KMS-11 (cell line): ENCODE results near the gene HSP90AB1.
A peak's percentile ranks its signal among the peaks of the same experiment; 100 is the strongest.

Experiments
- H2AFZ ChIP-seq: fragments of 200-600 bp; sonication (generic); 2 replicates; pipeline ENCODE4 v1.6.1; 2016; ENCODE audit warnings: antibody characterized with exemption, mixed run types, low read depth
- H3K27ac ChIP-seq: fragments of 200-600 bp; sonication (generic); 2 replicates; pipeline ENCODE4 v1.6.1; 2016; ENCODE audit warnings: mild to moderate bottlenecking, mixed run types
- H3K27me3 ChIP-seq: fragments of 200-600 bp; sonication (generic); 2 replicates; pipeline ENCODE4 v1.6.1; 2017; ENCODE audit warnings: mild to moderate bottlenecking, low read depth, mixed run types, moderate library complexity; ENCODE audit not compliant: insufficient read depth
- H3K36me3 ChIP-seq: fragments of 200-600 bp; sonication (generic); 2 replicates; pipeline ENCODE4 v1.6.1; 2017; ENCODE audit warnings: mild to moderate bottlenecking, mixed run types; ENCODE audit not compliant: insufficient read depth
- H3K4me1 ChIP-seq: fragments of 200-600 bp; sonication (generic); 2 replicates; pipeline ENCODE4 v1.6.1; 2016; ENCODE audit warnings: mild to moderate bottlenecking, low read depth, mixed run types; ENCODE audit not compliant: poor library complexity, severe bottlenecking
- H3K4me2 ChIP-seq: fragments of 200-600 bp; sonication (generic); 2 replicates; pipeline ENCODE4 v1.7.0; 2016; ENCODE audit warnings: mild to moderate bottlenecking, mixed run types
- H3K4me3 ChIP-seq: fragments of 200-600 bp; sonication (generic); IDR thresholded peaks from 2 replicates; pipeline ENCODE4 v1.6.1; 2017; ENCODE audit warnings: low read depth, low read length, mixed read lengths; ENCODE audit not compliant: insufficient read depth
- H3K79me2 ChIP-seq: fragments of 200-600 bp; sonication (generic); 2 replicates; pipeline ENCODE4 v1.6.1; 2016; ENCODE audit warnings: low read depth, mixed run types; ENCODE audit not compliant: insufficient read depth
- H3K9ac ChIP-seq: fragments of 200-600 bp; sonication (generic); 2 replicates; pipeline ENCODE4 v1.6.1; 2016; ENCODE audit warnings: mild to moderate bottlenecking, mixed run types
- H4K20me1 ChIP-seq: fragments of 200-600 bp; sonication (generic); 2 replicates; pipeline ENCODE4 v1.6.1; 2016; ENCODE audit warnings: mild to moderate bottlenecking, mixed run types; ENCODE audit not compliant: insufficient read depth
- TF ChIP-seq, protein P1 (sequence below): fragments of 200-600 bp; sonication (generic); conservative IDR thresholded peaks from 2 replicates; pipeline ENCODE4 v1.6.1; 2017; ENCODE audit warnings: low read depth, mild to moderate bottlenecking, antibody characterized with exemption, low read length, moderate library complexity, mixed read lengths

HSP90AB1 gene

GRCh38 chr6:44253307-44254101 lies 6.6 kb downstream of the HSP90AB1 start:
- TF ChIP-seq, protein P1, sequence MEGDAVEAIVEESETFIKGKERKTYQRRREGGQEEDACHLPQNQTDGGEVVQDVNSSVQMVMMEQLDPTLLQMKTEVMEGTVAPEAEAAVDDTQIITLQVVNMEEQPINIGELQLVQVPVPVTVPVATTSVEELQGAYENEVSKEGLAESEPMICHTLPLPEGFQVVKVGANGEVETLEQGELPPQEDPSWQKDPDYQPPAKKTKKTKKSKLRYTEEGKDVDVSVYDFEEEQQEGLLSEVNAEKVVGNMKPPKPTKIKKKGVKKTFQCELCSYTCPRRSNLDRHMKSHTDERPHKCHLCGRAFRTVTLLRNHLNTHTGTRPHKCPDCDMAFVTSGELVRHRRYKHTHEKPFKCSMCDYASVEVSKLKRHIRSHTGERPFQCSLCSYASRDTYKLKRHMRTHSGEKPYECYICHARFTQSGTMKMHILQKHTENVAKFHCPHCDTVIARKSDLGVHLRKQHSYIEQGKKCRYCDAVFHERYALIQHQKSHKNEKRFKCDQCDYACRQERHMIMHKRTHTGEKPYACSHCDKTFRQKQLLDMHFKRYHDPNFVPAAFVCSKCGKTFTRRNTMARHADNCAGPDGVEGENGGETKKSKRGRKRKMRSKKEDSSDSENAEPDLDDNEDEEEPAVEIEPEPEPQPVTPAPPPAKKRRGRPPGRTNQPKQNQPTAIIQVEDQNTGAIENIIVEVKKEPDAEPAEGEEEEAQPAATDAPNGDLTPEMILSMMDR = peak; percentile 77
- peaks cover 53% of the 10 kb centered on the region for H4K20me1 ChIP-seq

DNA sequence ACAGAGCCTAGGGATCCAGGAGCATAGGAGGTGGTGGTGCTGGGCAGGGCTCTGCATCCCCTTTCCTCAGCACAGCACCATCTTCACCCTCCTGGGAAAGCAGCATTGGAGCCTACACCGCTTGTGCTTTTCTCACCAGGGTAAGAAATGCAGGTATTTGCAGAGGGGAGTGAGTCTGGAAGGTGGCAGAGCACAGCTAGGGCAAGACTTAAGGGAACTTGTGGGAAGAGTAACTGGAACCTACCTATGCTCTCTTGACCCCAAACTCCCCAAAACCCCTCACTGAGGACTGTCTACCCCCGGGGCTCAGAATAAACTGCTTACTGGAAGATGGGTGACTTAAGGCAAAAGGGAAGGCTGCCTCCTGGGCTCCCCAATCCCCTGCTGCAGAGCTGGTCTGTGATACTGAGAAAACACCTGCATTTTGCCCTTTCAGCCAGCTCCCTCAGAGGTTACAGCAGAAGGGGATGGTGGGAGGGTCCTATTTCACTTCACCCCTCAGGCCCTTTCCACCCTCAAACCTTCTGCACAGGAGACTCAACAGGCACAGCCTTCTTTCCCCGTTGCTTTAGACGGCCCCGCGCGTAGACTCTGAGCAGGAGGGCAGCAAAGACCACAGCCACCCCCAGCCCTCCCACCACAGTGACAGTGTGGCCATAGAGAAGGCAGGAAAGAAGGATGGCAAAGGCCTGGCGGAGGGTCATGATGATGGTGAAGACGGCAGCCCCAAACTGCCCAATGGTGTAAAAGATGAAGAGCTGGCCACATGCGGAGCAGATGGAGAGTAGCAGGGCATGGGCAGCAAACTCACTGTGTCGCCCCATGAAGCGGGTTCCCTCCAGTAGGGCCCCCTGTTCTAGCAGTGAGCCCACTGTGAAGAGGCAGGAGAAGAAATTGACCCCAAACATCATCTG lies 7.5 kb downstream of the HSP90AB1 start:
- no peak overlapping the region for H2AFZ ChIP-seq
- TF ChIP-seq, protein P1 = no peak
- H3K4me1 ChIP-seq = peaks cover 72% of the 10 kb centered on the region
- H4K20me1 ChIP-seq = peaks cover 44% of the 10 kb centered on the region
- peaks cover 42% of the 10 kb centered on the region for H3K36me3 ChIP-seq
- no peaks in the 10 kb centered on the region for H3K27me3 ChIP-seq
- H3K4me3 ChIP-seq = no peak overlapping the region
- H3K9ac ChIP-seq = no peak overlapping the region
- peaks cover 51% of the 10 kb centered on the region for H3K79me2 ChIP-seq
- H3K27ac ChIP-seq = peak overlapping the region; percentile 66; the same call in 1 of the 2 replicates
- no peak overlapping the region for H3K4me2 ChIP-seq

More at GRCh38 chr6:44253307-44254101, 6.6 kb downstream of the HSP90AB1 start:
- peak overlapping the region; percentile 66; the same call in 1 of the 2 replicates for H3K27ac ChIP-seq
- peak overlapping the region; percentile 4; the same call in 1 of the 2 replicates for H3K4me2 ChIP-seq
- H3K79me2 ChIP-seq = peaks cover 61% of the 10 kb centered on the region
- H2AFZ ChIP-seq = no peak overlapping the region
- H3K27me3 ChIP-seq = no peaks in the 10 kb centered on the region
- H3K4me1 ChIP-seq = peaks cover 80% of the 10 kb centered on the region
- H3K4me3 ChIP-seq = no peak overlapping the region
- no peak overlapping the region for H3K9ac ChIP-seq
- peaks cover 51% of the 10 kb centered on the region for H3K36me3 ChIP-seq

- H3K79me2 ChIP-seq = peaks cover 43% of the 10 kb centered on the region
- peak overlapping the region; percentile 66; the same call in 1 of the 2 replicates for H3K27ac ChIP-seq
- H2AFZ ChIP-seq = no peak overlapping the region
- TF ChIP-seq, protein P1 = no peak
- H3K36me3 ChIP-seq = peaks cover 34% of the 10 kb centered on the region
- H3K4me2 ChIP-seq = peak overlapping the region; percentile 96; the same call in 1 of the 2 replicates
- H3K9ac ChIP-seq = no peak overlapping the region
- H4K20me1 ChIP-seq = peaks cover 36% of the 10 kb centered on the region
- no peaks in the 10 kb centered on the region for H3K27me3 ChIP-seq
- H3K4me3 ChIP-seq = no peak overlapping the region
- peaks cover 70% of the 10 kb centered on the region for H3K4me1 ChIP-seq
These were observed 8.4 kb downstream of the HSP90AB1 start for GRCh38 chr6:44255105-44255808.
